Endothelial cell of umbilical vein (primary cell): ENCODE data around the gene IL22RA1. TPM values are rescaled to one million over a fixed set of nuclear protein-coding genes. Genes with fewer than 3 reads are reported as not detected.

Experiments
- BruUV-seq: library from RNA; stranded (reverse); fragments of 400-500 nt; replicated peaks from 2 replicates; lab custom pipeline; 2021; lab: Mats Ljungman, UMichigan
- CTCF ChIA-PET: fragments of 300-600, 350-600 bp; sonication (Branson Sonifier 250); formaldehyde crosslinking; loops from one replicate; lab custom pipeline; 2021; ENCODE audit warnings: antibody characterized with exemption, inconsistent platforms; lab: Charles Lee
- POLR2A ChIA-PET: fragments of 300-600, 350-600 bp; sonication (Branson Sonifier 250); formaldehyde crosslinking; loops from one replicate; lab custom pipeline; 2021; ENCODE audit warnings: antibody characterized with exemption, inconsistent platforms; lab: Charles Lee
- DNase-seq: peaks from one replicate; pipeline ENCODE4 v3.0.0-alpha.2; 2011; ENCODE audit warnings: low read depth, low spot score
- FAIRE-seq: peaks from 2 replicates; lab custom pipeline; 2011; peaks lifted over from hg19 to GRCh38; lab: Jason Lieb, UNC
- H2AFZ ChIP-seq: 2 replicates; pipeline ENCODE4 v1.6.0; 2012; ENCODE audit warnings: low read depth, low read length, control low read depth, inconsistent platforms
- H3K27ac ChIP-seq: 2 replicates; pipeline ENCODE4 v1.5.1; 2011; ENCODE audit warnings: low read depth, mild to moderate bottlenecking, control low read depth, low read length, moderate library complexity; ENCODE audit not compliant: insufficient read depth
- H3K27me3 ChIP-seq, 2 experiments: 2 replicates each; pipeline versions ENCODE4 v1.6.0 to v1.6.1; 2011; ENCODE audit warnings: low read length in 2 of 2, mixed read lengths in 1 of 2; ENCODE audit not compliant: control insufficient read depth in 2 of 2, insufficient read depth in 2 of 2
- H3K36me3 ChIP-seq, 2 experiments: 2 replicates in 1 of 2; 3 replicates in 1 of 2; pipeline ENCODE4 v1.5.1; 2011; ENCODE audit warnings: low read length in 2 of 2, mild to moderate bottlenecking in 1 of 2, moderate library complexity in 1 of 2; ENCODE audit not compliant: control insufficient read depth in 2 of 2, insufficient read depth in 2 of 2; ENCODE audit errors: extremely low read depth in 1 of 2
- H3K4me1 ChIP-seq: 3 replicates; pipeline ENCODE4 v1.5.1; 2011; ENCODE audit warnings: mild to moderate bottlenecking, low read length; ENCODE audit not compliant: control insufficient read depth, insufficient read depth; ENCODE audit errors: extremely low read depth
- H3K4me2 ChIP-seq: 2 replicates; pipeline ENCODE4 v1.6.1; 2011; ENCODE audit warnings: low read length, control low read depth, mixed read lengths; ENCODE audit not compliant: insufficient read depth
- H3K4me3 ChIP-seq, 3 experiments: fragments of 200-600 bp in 1 of 3; sonication (generic), shearing (Covaris generic) in 1 of 3; replicated peaks in 1 of 3; 2 replicates each; pipeline ENCODE4 v1.5.1; 2011 to 2016; ENCODE audit warnings: control low read depth in 3 of 3, low read length in 3 of 3, mild to moderate bottlenecking in 2 of 3, inconsistent platforms in 1 of 3, low read depth in 1 of 3, moderate library complexity in 1 of 3; ENCODE audit not compliant: insufficient read depth in 1 of 3
- H3K79me2 ChIP-seq: 2 replicates; pipeline ENCODE4 v1.6.0; 2012; ENCODE audit warnings: low read length, inconsistent platforms; ENCODE audit not compliant: control insufficient read depth, insufficient read depth
- H3K9ac ChIP-seq: replicated peaks from 2 replicates; pipeline ENCODE3; 2011; ENCODE audit warnings: low read length, control low read depth; ENCODE audit not compliant: insufficient read depth; ENCODE audit errors: extremely low read depth
- H3K9me1 ChIP-seq: replicated peaks from 3 replicates; pipeline ENCODE4 v1.6.0; 2011; ENCODE audit warnings: mild to moderate bottlenecking, low read length; ENCODE audit not compliant: control insufficient read depth, insufficient read depth; ENCODE audit errors: extremely low read depth
- H3K9me3 ChIP-seq: replicated peaks from 2 replicates; pipeline ENCODE4 v1.5.1; 2012; ENCODE audit warnings: low read length, inconsistent platforms; ENCODE audit not compliant: control insufficient read depth, insufficient read depth
- H4K20me1 ChIP-seq: replicated peaks from 2 replicates; pipeline ENCODE3; 2011; ENCODE audit warnings: mild to moderate bottlenecking, low read length; ENCODE audit not compliant: control insufficient read depth, insufficient read depth; ENCODE audit errors: extremely low read depth
- CTCF ChIP-seq, 2 donors: IDR thresholded peaks; 1 replicate in 1 of 2; 2 replicates in 1 of 2; pipeline ENCODE4 v1.5.1; 2011; ENCODE audit warnings: low read length in 2 of 2, mild to moderate bottlenecking in 2 of 2, moderate library complexity in 2 of 2, control low read depth in 1 of 2, inconsistent platforms in 1 of 2, low read depth in 1 of 2; ENCODE audit not compliant: insufficient read depth in 1 of 2; ENCODE audit errors: extremely low read depth in 1 of 2
- EZH2 ChIP-seq: IDR thresholded peaks from 2 replicates; pipeline ENCODE4 v1.6.1; 2012; ENCODE audit warnings: borderline replicate concordance, low read depth, mild to moderate bottlenecking, moderate library complexity, low read length, inconsistent platforms; ENCODE audit not compliant: severe bottlenecking
- FOS ChIP-seq: IDR thresholded peaks from 2 replicates; pipeline ENCODE4 v1.6.1; 2011; ENCODE audit warnings: mild to moderate bottlenecking, low read length, moderate library complexity, borderline replicate concordance; ENCODE audit not compliant: insufficient read depth
- GATA2 ChIP-seq: IDR thresholded peaks from 2 replicates; pipeline ENCODE4 v1.7.0; 2011; ENCODE audit warnings: low read depth, mild to moderate bottlenecking, moderate library complexity, mixed read lengths, low read length; ENCODE audit not compliant: insufficient read length, insufficient read depth
- JUN ChIP-seq: IDR thresholded peaks from 2 replicates; pipeline ENCODE4 v1.6.1; 2011; ENCODE audit warnings: borderline replicate concordance, low read depth; ENCODE audit not compliant: insufficient read length, insufficient read depth
- MAX ChIP-seq: IDR thresholded peaks from 2 replicates; pipeline ENCODE4 v1.6.1; 2011; ENCODE audit not compliant: insufficient read depth, insufficient read length
- MYC ChIP-seq: IDR thresholded peaks from one replicate; pipeline ENCODE4 v1.6.1; 2011; ENCODE audit warnings: mild to moderate bottlenecking, low read depth, low read length
- POLR2A ChIP-seq: IDR thresholded peaks from 2 replicates; pipeline ENCODE4 v1.6.1; 2012; ENCODE audit warnings: low read depth, mild to moderate bottlenecking, control low read depth, low read length
- POLR2AphosphoS5 ChIP-seq: IDR thresholded peaks from 2 replicates; pipeline ENCODE4 v1.6.1; 2012; ENCODE audit warnings: low read depth, mild to moderate bottlenecking, control low read depth, low read length, moderate library complexity; ENCODE audit not compliant: insufficient read depth
- dilution Hi-C: fragments of 300-500 bp; cut with MboI; formaldehyde crosslinking; loops from one replicate; pipeline ENCODE4 v1.15.0; 2019; ENCODE audit warnings: low sequenced_read_pairs; ENCODE audit not compliant: extremely low pct_ligation_motif_present
- intact Hi-C: fragments of 100-400 bp; cut with micrococcal nuclease; formaldehyde crosslinking; loops from one replicate; pipeline ENCODE4 v1.10.0; 2022
- polyA plus RNA-seq, 4 experiments: library from polyadenylated mRNA; depleted of rRNA in 3 of 4; stranded (reverse) in 3 of 4; unstranded in 1 of 4; fragments of >200 nt; gene quantifications; 2 replicates each; pipeline versions ENCODE4 v1.2.1 to v1.2.3, GENCODE V29; 2011 to 2012; ENCODE audit warnings: missing spikeins in 1 of 4
- total RNA-seq: library from RNA; stranded (reverse); gene quantifications from 2 replicates; pipeline ENCODE4 v1.2.3, GENCODE V29; 2021

Gene IL22RA1
- total and polyA plus RNA-seq, 2 donors (not counting 3 experiments of a cell fraction or from before 2014, with no cell fraction given), result not detected

GRCh38 chr1:24118410-24119242 lies 24.3 kb downstream of the IL22RA1 start:
- no peaks in the 10 kb centered on the region for H3K9me1 ChIP-seq
- peaks cover 0 to 2% of the 10 kb centered on the region in 2 experiments for H3K27me3 ChIP-seq
- DNase-seq (no peak), FAIRE-seq (no peak)
- no peak overlapping the region for H3K4me3 ChIP-seq
- H3K9ac ChIP-seq, result no peak overlapping the region
- dilution Hi-C loops (no loop called here), intact Hi-C loops (no loop called here)
- H3K79me2 ChIP-seq, result no peaks in the 10 kb centered on the region
- no peak overlapping the region for H3K4me2 ChIP-seq
- H4K20me1 ChIP-seq, result no peaks in the 10 kb centered on the region
- BruUV-seq, result no TSS peak
- ChIA-PET POLR2A (no interaction called here), CTCF (interaction anchor here (3.5 kb wide), 1 partner anchor 48 kb away, joined by 13 read pairs; no protein-coding TSS in a partner anchor)
- H2AFZ ChIP-seq, result no peak overlapping the region
- no peaks in the 10 kb centered on the region for H3K36me3 ChIP-seq
- no peak overlapping the region for H3K27ac ChIP-seq
- TF ChIP-seq CTCF (IDR thresholded peaks at IDR 0.05; ENCODE audit: extremely low read depth in 1 of 2, insufficient read depth in 1 of 2, low read depth in 1 of 2, low read length in 2 of 2) (no peak), POLR2A (no peak), GATA2 (no peak), MAX (no peak), POLR2AphosphoS5 (no peak), MYC (no peak), FOS (no peak), JUN (no peak), EZH2 (no peak)
- H3K9me3 ChIP-seq, result no peaks in the 10 kb centered on the region
- no peaks in the 10 kb centered on the region for H3K4me1 ChIP-seq
